RWPE2 (cell line): ENCODE results near the gene ARHGEF18.

Experiments
- ATAC-seq: fragments of 200-7000 bp; cut with Tn5 transposase; 3 replicates; pipeline ENCODE4 v1.9.1; 2021; ENCODE audit warnings: low read depth
- DNase-seq: peaks from one replicate; pipeline ENCODE4 v3.0.0-alpha.2; 2020; ENCODE audit warnings: low spot score
- H3K27ac ChIP-seq: fragments of 450-650 bp; 2 replicates; pipeline ENCODE4 v1.5.1; 2017; ENCODE audit warnings: mild to moderate bottlenecking; ENCODE audit not compliant: poor library complexity, severe bottlenecking
- H3K27me3 ChIP-seq: fragments of 250-450 bp; sonication (Bioruptor Pico); 2 replicates; pipeline ENCODE4 v1.5.1; 2021; ENCODE audit warnings: mild to moderate bottlenecking, moderate library complexity; ENCODE audit not compliant: insufficient read depth, poor library complexity, severe bottlenecking
- H3K36me3 ChIP-seq: fragments of 250-450 bp; sonication (Bioruptor Pico); 2 replicates; pipeline ENCODE4 v1.5.1; 2020; ENCODE audit warnings: low read depth, mild to moderate bottlenecking, moderate library complexity
- H3K4me1 ChIP-seq: fragments of 250-450 bp; sonication (Bioruptor Pico); 2 replicates; pipeline ENCODE4 v1.5.1; 2021; ENCODE audit warnings: mild to moderate bottlenecking, moderate library complexity; ENCODE audit not compliant: insufficient read depth, poor library complexity, severe bottlenecking
- H3K4me3 ChIP-seq: fragments of 250-450 bp; sonication (Bioruptor Pico); 2 replicates; pipeline ENCODE4 v1.5.1; 2021; ENCODE audit warnings: mild to moderate bottlenecking, moderate library complexity; ENCODE audit not compliant: severe bottlenecking
- H3K9me3 ChIP-seq: fragments of 250-450 bp; sonication (Bioruptor Pico); 2 replicates; pipeline ENCODE4 v1.5.1; 2021; ENCODE audit warnings: mild to moderate bottlenecking, moderate library complexity; ENCODE audit not compliant: severe bottlenecking
- CTCF ChIP-seq: fragments of 450-650 bp; IDR thresholded peaks from one replicate; pipeline ENCODE4 v1.5.1; 2017; ENCODE audit warnings: mild to moderate bottlenecking, moderate library complexity; ENCODE audit not compliant: poor library complexity, severe bottlenecking

Gene ARHGEF18

GRCh38 chr19:7355871-7356270 lies 7.1 kb downstream of the ARHGEF18 start:
- ATAC-seq = no peak
- no peak for TF ChIP-seq CTCF
- H3K36me3 ChIP-seq = no peaks in the 10 kb centered on the region

GRCh38 chr19:7356899-7357627 lies 8.3 kb downstream of the ARHGEF18 start:
- DNase-seq (no peak), ATAC-seq (no peak)
- no peaks in the 10 kb centered on the region for H3K27me3 ChIP-seq
- H3K36me3 ChIP-seq = no peaks in the 10 kb centered on the region
- no peaks in the 10 kb centered on the region for H3K4me1 ChIP-seq
- no peak for TF ChIP-seq CTCF
- H3K4me3 ChIP-seq = no peak overlapping the region
- no peaks in the 10 kb centered on the region for H3K9me3 ChIP-seq
- no peak overlapping the region for H3K27ac ChIP-seq

More at GRCh38 chr19:7355871-7356270, 7.1 kb downstream of the ARHGEF18 start:
- H3K4me3 ChIP-seq = no peak overlapping the region
- H3K4me1 ChIP-seq = no peaks in the 10 kb centered on the region
- DNase-seq = no peak
- H3K9me3 ChIP-seq = no peaks in the 10 kb centered on the region
- H3K27ac ChIP-seq = no peak overlapping the region
- no peaks in the 10 kb centered on the region for H3K27me3 ChIP-seq

- no peak for DNase-seq
- H3K27ac ChIP-seq = no peak overlapping the region
- no peaks in the 10 kb centered on the region for H3K27me3 ChIP-seq
- H3K9me3 ChIP-seq = no peaks in the 10 kb centered on the region
- no peak overlapping the region for H3K4me3 ChIP-seq
- no peak for TF ChIP-seq CTCF
- no peaks in the 10 kb centered on the region for H3K36me3 ChIP-seq
- no peaks in the 10 kb centered on the region for H3K4me1 ChIP-seq
- ATAC-seq = no peak
Measured at GRCh38 chr19:7358102-7358597, 9.4 kb downstream of the ARHGEF18 start.

GRCh38 chr19:7360393-7360984 lies 11.8 kb downstream of the ARHGEF18 start:
- Histone ChIP-seq H3K9me3 (no peaks in the 10 kb centered on the region), H3K4me1 (no peaks in the 10 kb centered on the region), H3K36me3 (no peaks in the 10 kb centered on the region), H3K4me3 (no peak overlapping the region), H3K27me3 (no peaks in the 10 kb centered on the region), H3K27ac (no peak overlapping the region)
- TF ChIP-seq CTCF = no peak
- DNase-seq = no peak
- ATAC-seq = no peak

GRCh38 chr19:7363225-7363624 lies 14.5 kb downstream of the ARHGEF18 start:
- ATAC-seq (no peak), DNase-seq (no peak)

More at GRCh38 chr19:7363225-7363624, 14.5 kb downstream of the ARHGEF18 start:
- Histone ChIP-seq H3K36me3 (no peaks in the 10 kb centered on the region), H3K9me3 (no peaks in the 10 kb centered on the region), H3K4me3 (no peak overlapping the region), H3K27me3 (no peaks in the 10 kb centered on the region), H3K27ac (no peak overlapping the region), H3K4me1 (no peaks in the 10 kb centered on the region)
- no peak for TF ChIP-seq CTCF
